T47D (cell line): ENCODE data around the gene INPP5A.

Experiments used
- DNase-seq, 2 experiments: peaks; one replicate each; pipeline versions ENCODE4 v3.0.0 to v3.0.0-alpha.2; 2011 to 2012; ENCODE audit warnings: low read depth in 1 of 2, low spot score in 1 of 2
- JUND ChIP-seq: IDR thresholded peaks from 2 replicates; pipeline ENCODE4 v1.6.1; 2012; ENCODE audit warnings: low read depth
- in situ Hi-C: cut with HindIII; loops from 2 replicates; pipeline ENCODE4 v1.10.0; 2016; ENCODE audit warnings: low sequenced_read_pairs, low pct_unique_long_range_greater_than_20kb

INPP5A gene

DNA sequence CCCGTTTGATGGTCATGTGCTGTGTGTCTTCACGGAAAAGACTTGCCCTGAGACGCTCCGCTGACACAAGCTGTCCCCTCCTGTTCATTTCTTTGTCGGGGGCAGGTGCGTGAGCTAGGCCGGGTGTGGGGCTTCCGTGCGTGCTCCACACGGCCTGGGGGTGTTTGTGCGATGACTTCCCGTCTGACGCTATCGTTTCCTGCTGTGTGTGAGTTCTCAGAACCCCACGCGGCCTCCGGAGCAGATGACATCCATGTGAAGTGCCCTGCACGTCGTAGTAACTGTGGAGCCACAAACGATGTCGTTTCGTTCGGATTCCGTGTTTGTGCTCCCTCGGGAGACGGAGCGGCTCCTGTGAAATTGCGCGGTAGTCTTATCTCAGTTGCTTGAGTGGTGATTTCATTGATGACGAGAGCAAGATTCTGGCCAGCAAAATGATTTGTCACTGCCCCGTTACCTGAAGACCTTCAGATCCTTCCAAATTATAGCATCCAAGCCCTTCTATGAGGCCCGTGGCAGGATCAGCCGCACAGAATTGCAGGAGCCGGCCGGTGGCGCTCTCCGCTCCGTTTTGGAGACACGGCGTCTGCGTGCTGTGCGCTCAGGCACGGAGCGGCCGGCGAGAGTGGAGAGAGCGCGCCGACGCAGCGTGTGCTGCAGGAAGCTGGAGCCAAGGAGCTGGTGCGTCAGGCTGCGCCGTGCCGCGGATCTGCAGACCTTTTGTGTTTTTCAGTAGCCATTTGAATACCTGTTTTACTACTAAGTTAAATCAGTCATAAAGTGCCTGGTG lies 153.4 kb downstream of the INPP5A start:
- in situ Hi-C loops = no loop called here
- TF ChIP-seq JUND = no peak
- DNase-seq = no peak

GRCh38 chr10:132691711-132692153 lies 154.1 kb downstream of the INPP5A start:
- TF ChIP-seq JUND = no peak
- no peak for DNase-seq
- in situ Hi-C loops = no loop called here

DNA sequence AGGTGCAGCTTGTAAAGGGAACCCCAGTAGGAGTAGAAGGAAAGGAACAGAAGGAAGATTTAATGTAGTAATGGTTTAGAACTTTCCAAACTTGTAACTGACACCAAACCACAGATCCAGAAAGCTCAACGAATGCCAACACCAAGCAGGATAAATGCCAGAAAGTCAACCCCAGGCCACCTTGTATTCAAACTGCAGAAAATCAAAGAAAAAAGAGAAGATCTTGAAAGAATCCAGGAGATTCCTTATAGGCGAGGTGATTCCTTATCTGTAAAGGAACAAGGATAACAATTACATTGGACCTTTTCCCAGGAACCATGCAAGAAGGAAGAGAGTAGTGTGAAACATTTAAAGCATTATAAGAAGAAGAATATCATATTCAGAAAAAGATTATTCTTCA lies 154.7 kb downstream of the INPP5A start:
- no peak for DNase-seq
- in situ Hi-C loops = no loop called here
- no peak for TF ChIP-seq JUND

DNA sequence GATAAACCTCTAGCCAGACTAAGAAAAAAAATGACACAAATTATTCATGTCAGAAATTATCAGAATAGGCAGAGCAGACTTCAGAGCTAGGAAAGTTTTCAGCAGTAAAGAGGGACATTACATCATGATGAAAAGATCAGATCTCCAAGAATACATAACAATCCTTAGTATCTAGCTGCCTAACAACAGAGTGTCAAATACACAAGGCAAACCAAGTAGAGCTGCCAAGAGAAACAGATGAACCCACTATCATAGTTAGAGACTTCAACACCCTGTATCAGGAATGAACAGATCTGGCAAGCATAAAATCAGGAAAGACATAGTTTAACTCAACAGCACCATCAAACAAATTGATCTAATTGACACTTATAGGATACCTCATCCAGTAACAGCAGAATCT lies 156.1 kb downstream of the INPP5A start:
- TF ChIP-seq JUND = no peak
- in situ Hi-C loops = no loop called here
- no peak for DNase-seq

GRCh38 chr10:132696204-132696603 lies 158.6 kb downstream of the INPP5A start:
- TF ChIP-seq JUND = no peak
- in situ Hi-C loops = no loop called here
- no peak for DNase-seq

- DNase-seq = no peak
- no peak for TF ChIP-seq JUND
- in situ Hi-C loops = no loop called here
These were observed 159.4 kb downstream of the INPP5A start for GRCh38 chr10:132696728-132697577.

DNA sequence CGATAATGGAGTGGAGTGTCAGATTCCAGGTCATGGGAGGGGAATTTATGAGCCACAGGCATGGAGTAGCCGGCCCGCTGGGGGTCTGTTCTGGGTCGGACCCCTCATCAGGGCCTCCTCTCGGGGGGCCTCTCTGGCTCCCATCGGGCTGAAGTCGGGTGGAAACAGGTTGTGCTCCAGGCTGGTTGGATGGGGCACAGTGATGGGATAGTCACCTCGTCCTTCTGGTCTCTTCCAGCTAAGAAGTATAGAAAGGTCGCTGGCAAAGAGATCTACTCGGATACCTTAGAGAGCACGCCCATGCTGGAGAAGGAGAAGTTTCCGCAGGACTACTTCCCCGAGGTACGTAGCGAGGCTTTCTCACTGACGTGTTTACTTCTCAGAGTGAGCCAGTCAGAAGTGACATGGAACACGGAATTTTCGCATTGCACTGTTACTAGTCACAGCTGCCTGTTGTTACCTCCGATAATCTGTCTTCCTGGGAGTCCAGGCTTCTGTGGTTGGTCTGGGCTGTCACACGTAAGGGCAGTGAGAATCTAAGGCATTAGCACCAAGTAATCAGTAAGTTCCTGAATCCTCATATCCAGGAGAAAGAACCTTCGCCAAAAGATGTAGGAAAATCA lies 160.1 kb downstream of the INPP5A start:
- in situ Hi-C loops = no loop called here
- DNase-seq = no peak
- TF ChIP-seq JUND = no peak

DNA sequence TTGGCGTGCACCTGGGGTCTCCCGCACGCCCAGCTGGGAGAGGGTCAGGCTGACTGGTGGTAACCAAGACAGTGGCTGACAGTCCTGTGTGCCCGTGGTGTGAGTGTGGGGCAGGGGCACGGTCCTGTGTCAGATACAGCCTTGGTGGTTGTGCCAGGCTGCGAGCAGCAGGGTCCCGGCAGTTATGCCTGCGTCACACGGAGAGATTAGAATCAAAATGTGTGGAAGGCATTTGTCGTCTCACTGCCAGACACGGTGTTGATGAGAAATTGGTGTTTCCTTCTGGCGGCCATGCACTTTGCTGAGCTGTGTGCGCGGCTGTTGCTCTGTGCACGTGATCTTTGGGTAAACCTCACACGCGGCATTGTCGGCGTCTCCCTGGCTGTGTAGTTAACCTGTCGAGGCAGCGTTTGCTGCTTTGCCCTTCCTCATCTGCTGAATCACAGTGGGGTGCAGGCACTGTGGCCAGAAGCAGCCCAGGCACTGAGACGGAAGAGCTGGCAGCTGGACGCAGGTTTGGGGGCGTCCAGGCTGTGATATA lies 160.7 kb downstream of the INPP5A start:
- no peak for TF ChIP-seq JUND
- in situ Hi-C loops = no loop called here

GRCh38 chr10:132698761-132699391 lies 161.3 kb downstream of the INPP5A start:
- DNase-seq = no peak
- no peak for TF ChIP-seq JUND
- in situ Hi-C loops = no loop called here

More for the DNA sequence above, 160.7 kb downstream of the INPP5A start:
- DNase-seq = no peak

DNA sequence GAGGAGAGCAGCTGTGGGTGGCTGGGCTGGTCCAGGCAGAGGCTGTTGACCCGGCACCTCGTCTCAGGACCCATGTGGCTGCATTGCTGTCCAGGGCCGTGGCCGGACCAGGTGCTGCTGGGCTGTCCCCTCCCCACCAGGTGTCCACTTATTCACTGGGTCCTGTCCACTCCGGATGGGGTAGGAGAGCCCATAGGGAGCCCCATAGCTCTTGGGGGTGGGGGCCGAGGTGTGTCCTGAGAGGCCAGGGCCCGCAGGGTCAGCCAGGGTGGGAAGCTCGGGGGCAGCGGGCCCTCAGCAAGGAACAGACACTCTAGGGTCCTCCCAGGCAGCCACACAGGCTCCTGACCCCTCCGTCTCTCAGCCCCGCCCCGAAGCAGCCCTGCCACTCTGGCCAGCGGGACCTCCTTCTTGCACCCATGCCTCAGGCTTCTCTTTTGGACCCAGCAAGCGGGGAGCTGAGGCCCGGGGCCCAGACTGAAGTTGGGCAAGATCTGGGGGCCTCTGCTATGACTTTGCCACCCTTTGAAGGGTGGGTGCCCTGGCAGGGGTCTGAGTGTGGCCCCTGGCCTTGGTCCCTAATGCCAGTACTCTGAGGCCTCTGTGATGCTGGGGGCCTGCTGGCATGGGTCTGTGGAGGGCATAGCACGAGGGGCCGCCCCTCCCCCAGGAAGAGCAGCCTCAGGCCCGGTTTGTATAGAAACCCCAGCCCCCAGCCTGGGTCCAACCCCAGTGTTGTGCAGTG lies 162.0 kb downstream of the INPP5A start:
- in situ Hi-C loops = no loop called here
- no peak for DNase-seq
- TF ChIP-seq JUND = no peak

DNA sequence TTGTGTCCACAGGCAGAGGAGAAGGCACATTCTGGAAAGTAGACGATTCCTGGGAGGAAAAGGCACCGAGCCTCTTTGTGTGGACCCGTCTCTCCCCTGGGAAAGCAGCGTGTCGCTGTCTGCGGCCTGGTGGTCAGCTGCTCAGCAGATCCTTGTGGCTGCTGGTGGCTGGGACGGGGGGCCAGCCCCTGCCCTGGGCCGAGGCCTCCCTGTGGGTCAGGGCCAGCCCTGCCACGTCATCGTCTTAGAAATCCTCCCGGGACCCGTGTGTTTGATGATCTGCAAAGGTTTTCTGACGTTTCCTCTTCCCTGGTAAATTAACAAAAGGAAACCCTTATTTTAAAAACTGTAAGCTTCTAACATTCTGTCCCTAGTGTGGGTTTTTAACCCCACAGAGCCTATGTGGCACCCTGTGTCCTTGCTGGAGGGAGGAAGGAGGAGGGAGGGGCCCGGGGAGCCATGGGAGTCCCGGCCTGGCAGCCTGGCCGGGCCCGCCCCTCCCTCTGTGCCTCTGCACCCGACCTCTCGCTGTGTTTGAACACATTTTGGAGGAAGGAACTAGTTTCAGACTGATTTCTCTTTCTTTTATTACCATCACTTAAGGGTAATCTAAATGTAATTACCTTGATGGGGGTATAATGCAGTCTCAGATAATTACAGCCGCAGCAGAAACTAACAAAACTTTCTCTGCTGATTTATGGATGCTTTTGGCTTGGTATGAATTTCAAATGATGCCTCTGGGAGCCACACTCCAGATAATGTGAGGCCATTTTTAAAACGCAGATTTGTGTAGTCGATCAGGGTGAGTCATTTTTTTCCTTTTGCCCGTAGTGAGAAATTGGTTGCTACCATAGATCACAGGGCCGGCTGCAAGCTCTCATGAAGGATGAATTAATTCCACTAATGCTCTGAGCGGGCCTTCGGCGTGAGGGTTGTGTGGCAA lies 162.8 kb downstream of the INPP5A start:
- in situ Hi-C loops = no loop called here
- no peak for TF ChIP-seq JUND

More for the DNA sequence above, 162.8 kb downstream of the INPP5A start:
- no peak for DNase-seq
